ENCODE measurements around the gene DYRK1A. TPM values are rescaled to one million over a fixed set of nuclear protein-coding genes. Genes with fewer than 3 reads are reported as not detected.

DYRK1A gene
- total RNA-seq, 1 donor from 2014 or later, result 21.6 TPM

DNA sequence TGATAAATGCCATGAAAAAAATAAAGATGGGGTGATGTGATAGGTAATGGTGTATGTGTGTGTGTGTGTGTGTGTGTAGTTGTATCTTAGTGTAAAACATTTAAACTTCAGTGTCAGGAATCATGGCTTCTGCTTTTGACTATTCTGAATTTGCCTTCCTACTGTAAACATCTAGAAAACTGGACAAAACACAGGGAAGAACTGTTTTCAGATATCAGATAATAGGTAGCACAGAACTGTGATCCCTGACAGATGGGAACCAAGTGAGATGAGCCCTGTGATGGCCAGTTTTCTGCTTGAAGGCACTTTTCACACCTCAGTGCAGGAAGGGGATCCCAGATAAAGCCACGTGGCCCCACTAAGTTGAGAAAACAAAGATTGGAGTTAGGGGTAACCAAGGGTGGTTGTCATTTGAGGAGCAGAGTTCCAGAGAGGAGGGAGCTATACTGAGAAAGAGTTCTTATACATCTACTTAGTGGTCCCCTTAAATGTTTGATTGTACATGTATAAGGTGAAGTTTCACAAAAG, 17.3 kb downstream of the DYRK1A start:
- ATAC-seq (no peak), DNase-seq (ENCODE audit: low spot score) (no peak)

DNA sequence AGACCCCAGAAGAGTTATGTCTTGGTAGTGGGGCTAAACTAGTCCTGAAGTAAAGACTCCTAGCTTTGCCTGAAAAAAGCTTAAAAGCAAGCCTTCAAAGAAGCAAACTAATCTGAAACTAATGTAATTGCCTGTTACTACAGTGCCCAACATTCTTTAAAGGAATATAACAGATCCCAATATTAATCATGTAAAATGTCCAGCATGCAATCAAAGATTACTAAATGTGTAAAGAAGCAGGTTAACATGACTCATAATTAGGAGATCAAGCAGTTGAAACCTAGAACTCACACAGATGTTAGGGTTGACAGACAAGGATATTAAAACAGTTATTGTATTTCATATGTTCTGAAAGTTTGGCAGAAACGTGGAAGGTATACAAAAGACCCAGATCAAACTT, 17.8 kb downstream of the DYRK1A start:
- no peak for DNase-seq (ENCODE audit: low spot score)
- ATAC-seq, result no peak

DNA sequence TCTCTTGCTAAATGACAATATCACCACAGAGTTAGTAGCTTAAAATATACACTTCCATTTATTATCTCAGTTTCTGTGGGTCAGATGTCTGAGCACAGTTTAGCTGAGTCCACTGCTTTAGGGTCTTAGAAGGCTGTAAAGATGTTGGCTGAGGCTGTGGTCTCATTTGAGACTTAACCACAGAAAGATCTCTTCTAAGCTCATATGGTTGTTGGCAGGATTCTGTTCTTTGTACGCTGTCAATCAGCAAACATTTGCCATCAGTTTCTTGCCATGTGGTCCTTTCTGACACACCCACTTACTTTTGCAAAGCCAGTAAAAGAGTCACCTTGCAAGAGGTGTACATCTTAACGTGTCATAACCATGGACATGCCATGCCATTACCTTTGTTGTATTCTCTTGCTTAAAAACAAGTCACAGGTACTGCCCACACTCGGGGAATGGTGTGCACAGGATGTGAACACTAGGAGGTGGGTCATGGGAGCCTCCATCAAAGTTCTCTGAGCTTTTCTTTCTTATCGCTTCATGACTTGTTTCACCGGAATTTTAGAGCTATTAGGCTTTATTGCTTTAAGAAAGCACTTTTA, 18.7 kb downstream of the DYRK1A start:
- DNase-seq (ENCODE audit: low spot score) (no peak), ATAC-seq (no peak)

DNA sequence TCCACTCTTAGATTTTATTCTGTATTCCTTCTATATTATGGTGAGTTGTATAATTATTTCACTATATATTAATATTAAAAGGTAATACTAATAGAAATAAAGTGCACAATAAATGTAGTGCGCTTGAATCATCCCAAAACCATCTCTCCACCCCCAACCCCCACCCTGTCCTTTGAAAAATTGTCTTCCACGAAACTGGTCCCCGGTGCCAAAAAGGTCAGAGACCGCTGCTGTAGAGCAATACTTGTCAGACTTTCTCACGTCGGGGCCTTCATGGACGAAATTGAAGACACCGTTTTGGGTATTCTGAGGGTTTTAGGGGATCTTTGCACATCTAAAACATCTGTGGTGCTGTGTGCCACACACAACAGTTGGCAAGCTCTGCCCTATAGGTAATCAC, 19.6 kb downstream of the DYRK1A start:
- DNase-seq (ENCODE audit: low spot score) (no peak), ATAC-seq (peak; percentile 65)

DNA sequence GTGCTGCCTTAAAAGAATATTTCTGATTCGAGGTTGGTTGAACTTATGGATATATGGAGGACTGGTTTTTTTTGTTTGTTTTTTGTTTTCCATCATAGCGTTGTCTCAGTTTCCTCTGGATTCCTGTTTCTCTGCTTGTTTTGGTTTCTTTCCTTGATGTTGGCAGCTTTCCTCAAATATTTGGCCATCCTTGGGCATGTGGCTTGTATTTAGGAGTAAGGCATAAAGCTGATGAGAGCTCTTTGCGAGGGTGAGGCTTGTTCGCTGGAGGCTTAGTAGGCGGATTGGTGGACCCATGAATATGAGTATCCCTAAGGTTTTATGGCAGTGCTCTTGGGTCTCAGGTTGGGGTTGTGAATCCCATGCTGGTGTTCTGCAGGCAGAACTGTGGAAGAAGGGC, 22.9 kb downstream of the DYRK1A start:
- DNase-seq (ENCODE audit: low spot score), result no peak
- ATAC-seq, result no peak

DNA sequence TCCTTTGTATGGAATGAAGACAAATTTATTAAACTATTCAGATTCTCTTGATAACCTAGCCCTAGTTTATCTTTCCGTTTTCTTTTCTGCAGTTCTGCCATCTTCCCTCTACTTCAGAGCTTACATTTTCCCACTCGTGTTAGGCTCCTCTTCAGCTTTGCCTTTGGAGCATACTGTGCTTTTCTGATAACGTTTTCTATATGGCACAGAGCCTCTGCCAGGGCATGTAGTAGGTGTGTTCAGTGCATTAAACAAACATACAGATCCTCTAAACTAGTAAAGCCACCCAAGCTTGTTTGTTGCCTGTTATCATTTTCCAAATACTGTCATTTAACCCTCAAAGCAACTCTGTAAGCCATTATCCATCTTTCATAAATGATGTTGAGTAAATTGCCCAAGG, 25.1 kb downstream of the DYRK1A start:
- ATAC-seq, result no peak
- no peak for DNase-seq (ENCODE audit: low spot score)

DNA sequence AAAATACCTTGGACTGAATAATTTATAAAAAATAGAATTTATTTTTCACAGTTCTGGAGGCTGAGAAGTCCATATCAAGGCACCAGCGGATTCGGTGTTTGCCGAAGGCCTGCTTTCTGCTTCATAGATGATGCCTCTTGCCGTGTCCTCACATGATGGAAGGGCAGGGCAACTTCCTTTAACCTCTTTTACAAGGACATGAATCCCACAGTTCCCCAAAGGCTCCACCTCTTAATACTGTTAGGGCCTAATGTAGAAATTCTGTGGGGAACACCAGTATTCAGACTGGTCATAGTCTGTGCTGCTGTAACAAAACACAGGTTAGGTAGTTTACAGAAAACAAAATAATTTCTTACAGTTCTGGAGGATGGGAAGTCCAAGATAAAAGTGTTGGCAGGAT, 25.9 kb downstream of the DYRK1A start:
- ATAC-seq, result no peak
- DNase-seq (ENCODE audit: low spot score), result no peak

DNA sequence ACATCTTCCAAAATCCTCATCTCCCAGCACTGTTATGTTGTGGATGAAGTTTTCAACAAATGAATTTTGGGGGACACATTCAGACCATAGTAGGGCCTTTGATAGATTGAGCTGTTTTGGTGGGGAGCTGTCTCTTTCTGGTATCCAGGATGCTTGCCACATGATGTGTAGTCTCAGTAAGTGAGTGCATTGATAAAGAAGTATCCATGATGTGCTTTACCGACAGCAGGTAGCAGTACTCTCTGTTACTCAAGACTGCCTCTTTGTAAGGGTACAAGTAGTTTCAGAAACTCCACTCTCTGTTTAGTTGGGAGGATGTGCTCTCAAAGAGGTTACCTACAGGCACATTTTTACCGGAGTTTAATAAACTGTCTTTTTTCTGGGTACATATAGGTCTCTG, 26.5 kb downstream of the DYRK1A start:
- DNase-seq (ENCODE audit: low spot score) (no peak), ATAC-seq (no peak)

DNA sequence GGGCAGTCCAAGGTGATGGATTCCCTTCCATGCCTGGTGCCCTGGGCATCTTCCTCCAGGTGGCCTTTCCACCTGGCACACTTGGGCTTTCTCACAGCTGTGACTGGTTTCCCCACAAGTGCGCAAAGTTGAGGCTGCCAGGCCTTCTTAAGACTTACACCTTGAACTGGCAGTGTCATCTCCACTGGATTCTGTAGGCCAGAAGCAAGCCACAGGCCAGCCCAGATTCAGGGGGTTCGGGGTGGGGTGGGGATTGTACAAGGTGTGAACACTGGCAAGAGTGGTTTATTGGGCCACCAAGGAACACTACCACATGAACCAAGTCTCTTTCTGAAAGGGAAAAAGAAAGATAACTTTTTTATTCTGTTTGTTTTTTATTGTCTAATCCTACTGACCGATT, 27.2 kb downstream of the DYRK1A start:
- peak; percentile 21 for ATAC-seq
- no peak for DNase-seq (ENCODE audit: low spot score)

DNA sequence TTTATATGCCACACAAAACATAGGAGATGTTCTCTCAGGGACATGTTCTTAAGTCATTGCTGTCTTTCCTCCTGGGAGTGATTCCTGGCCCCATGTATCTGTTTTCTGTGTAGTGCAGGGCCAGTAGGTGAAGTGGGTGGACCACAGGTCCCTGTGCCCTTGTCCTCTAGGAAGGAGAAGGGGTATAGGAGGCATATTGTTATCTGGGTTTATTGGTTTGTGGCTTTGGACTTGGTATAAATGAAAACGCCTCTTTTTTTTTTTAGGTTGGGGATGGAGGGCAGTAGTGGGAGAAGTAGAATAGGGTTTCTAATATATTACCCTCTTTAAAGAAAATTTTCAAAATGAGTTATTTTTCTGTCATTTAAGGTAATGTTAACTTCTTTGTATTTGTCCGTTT, 29.4 kb downstream of the DYRK1A start:
- ATAC-seq (no peak), DNase-seq (ENCODE audit: low spot score) (no peak)

DNA sequence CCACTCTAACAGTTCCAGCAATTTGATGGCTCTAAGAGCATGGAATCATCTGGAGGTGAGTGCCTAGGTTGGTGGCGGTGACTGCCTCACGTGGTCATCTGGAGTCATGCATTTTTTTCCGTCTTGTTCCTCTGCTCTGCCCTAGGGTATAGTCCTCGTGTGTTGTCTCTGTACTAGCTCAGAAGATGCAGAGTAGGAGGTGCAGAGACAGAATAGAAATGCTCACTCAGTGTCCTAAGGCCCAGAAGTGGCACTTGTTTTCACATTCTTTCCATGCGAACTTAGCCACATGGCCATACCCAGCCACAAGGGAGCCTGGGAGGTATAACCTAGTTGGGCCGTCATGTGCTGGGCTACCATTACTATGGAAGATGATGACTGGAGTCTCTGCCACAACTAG, 30.3 kb downstream of the DYRK1A start:
- ATAC-seq (no peak), DNase-seq (ENCODE audit: low spot score) (no peak)

DNA sequence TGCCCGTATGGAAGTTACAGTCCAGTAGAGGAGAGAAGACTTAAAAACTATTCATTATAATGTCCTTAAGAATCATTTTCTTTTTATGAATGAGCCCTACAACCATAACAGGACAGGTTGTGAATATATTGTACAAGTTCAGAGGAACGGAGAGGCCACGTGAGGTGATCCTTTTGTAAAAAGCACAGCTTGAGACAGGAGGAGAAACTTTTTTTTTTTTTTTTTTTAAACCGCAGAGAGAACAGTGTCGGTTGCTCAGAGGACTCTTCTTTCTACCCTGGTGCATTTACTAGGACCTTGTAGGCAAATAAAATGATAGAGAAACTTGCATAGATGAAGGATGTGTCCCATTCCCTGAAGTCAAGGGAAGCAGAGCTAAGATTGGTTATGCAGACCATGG, 32.1 kb downstream of the DYRK1A start:
- no peak for DNase-seq (ENCODE audit: low spot score)
- no peak for ATAC-seq

DNA sequence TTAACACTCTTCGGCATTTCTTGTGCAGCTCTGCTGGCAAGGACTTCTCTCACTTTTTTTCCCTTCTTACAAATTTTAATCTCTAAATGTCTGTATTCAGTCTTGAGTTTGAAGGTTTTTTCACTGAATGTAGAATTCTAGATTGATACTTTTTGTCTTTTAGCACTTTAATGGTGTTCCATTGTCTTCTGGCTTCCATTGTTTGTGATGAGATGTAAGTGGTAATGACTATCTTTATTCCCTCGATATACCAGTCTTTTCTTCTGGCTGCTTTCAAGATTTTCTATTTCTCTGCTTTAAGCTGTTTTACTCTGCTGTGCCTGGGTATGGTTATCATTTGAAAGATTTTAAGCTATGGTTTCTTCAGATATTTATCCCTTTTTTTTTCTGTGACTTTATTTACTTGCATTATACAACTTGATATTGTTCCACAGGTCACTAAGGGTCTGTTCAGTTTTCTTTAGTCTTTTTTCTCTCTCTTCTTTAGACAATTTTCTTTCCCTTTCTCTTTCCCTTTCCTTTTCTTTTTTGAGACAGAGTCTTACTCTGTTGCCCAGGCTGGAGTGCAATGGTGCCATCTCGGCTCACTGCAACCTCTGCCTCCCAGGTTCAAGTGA, 35.8 kb downstream of the DYRK1A start:
- no peak for ATAC-seq
- no peak for DNase-seq (ENCODE audit: low spot score)

DNA sequence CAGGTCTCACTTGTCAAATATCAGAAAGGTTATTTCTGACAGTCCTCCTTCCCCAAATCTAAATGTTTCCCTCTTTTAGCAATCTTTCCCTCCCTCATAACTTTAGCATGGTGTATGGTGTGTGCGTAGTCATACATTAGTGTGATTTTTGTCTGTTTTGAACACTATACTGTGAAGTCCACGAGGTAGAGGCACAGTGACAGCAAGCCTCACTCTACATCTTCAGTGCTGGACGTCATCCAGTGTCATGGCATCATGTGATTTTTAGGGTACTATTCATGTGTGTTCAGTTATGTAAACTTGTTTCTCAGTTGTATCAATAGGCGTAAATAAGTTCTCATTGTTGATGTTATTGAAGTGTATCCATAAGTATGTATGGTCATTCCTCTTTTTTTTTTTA, 39.1 kb downstream of the DYRK1A start:
- DNase-seq (ENCODE audit: low spot score), result no peak
- peak; percentile 21 for ATAC-seq

DNA sequence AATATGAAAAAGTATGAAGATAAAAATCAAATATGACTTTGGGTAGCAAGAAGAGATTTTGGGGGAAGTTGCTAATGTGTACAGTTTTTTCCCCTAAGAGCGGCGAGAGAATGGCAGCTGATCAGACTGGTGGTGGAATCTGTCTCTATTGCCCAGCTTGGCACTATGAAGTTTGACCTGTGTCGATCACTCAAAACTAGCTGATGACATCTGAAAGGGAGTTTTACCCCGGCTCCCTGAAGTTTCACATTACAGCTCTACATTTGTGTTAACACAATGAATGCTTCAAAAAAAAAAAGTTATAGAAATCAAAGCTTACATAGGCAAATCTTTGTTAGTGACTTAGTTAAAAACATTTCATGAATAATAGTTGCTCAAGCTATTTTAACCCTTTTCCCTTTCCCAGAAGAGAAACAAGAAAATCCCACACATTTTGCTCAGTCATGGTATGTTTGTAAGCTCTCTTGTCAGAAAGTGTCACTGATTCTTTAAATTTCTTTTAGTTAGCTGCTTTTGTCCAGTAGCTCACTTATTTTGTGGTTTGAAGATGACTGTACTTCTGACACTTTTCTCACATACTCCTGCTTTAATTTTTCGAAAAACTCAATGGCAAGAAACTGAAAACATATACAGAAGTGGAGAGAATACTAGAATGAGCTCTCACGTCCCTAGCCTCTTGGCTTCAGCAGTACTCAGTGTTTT, 41.3 kb downstream of the DYRK1A start:
- peak; percentile 94 for ATAC-seq

DNA sequence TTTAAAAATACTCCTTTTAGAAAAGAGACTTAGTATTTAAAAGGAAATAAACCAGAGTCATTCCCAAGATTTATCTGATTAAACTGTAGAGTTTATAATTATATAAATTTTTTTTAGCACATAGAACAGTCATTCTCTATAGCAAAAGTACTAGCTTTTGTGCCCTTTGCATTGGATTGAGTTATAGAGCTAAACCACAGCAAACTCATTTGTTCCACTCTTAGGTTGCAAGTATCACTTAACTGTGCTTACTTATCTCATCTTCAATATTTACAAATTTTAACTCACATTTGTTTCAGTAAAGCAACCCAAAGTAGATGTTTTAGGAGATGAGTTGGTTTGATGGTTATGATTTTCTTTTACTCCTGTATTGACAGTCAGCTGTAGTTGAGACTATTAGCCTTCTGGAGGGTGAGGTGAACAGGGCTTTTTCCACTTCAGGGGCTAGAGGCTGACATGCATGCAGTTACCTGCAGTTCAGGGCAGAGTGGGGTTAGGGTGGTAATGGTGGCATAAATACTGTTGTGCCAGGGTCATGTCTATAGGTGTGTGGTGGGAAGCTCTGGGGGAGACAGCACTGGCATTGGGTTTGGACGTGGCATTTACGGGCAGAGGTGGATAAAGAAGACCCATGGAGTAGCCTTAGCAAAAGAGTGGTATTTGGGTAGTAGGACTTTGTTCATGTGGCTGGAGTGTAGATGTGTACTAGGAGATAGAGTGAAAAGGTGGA, 42.1 kb downstream of the DYRK1A start:
- no peak for ATAC-seq

More for the DNA sequence above, 41.3 kb downstream of the DYRK1A start:
- DNase-seq (ENCODE audit: low spot score), result no peak

DNA sequence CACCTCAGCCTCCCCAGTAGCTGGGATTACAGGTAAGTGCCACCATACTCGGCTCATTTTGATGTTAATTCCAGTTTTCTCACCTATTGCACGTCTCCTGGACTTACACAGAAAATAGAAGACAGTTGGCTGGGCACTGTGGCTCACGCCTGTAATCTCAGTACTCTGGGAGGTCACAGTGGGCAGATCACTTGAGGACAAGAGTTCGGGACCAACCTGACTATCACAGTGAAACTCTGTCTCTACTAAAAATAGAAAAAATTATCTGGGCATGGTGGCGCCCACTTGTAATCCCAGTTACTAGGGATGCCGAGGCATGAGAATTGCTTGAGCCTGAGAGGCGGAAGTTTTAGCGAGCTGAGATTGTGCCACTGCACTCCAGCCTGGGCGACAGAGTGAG, 44.1 kb downstream of the DYRK1A start:
- no peak for ATAC-seq

More for the DNA sequence above, 42.1 kb downstream of the DYRK1A start:
- no peak for DNase-seq (ENCODE audit: low spot score)

DNA sequence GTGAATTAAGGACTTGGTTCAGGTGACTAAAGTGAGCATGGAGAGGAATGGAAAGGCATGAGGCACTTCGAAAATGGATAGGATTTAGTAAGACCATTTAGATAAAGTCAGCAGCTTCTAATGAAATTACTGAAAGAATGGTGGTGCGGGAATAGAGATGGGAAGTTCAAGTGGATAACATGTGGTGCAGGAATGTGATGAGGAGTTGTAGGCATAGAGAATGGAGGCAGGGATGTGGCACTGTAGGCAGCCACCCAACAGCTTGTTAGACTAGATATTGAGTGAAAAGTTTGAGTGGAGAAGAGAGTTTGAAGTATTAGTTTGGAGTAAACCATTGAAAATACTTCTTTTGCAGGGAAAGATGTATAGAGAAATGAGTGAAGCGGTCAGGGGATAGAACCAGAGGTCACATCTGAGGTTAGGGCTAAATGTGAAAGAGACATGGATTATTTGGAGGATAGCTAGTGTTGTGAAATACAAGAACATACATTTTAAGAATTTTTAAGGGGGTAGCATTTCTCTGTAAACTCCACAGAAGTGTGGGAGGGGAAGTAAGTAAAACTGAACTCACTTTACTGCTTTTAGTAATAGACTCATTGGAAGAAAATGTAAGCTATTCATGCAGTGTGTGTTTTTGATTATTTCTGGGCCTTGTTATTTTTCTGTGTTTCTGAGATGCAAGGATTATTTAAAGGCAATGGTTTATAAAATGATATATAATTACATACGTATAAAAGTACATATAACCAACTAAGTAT, 46.2 kb downstream of the DYRK1A start:
- ATAC-seq (no peak), DNase-seq (ENCODE audit: low spot score) (no peak)

More for the DNA sequence above, 44.1 kb downstream of the DYRK1A start:
- DNase-seq (ENCODE audit: low spot score), result no peak

DNA sequence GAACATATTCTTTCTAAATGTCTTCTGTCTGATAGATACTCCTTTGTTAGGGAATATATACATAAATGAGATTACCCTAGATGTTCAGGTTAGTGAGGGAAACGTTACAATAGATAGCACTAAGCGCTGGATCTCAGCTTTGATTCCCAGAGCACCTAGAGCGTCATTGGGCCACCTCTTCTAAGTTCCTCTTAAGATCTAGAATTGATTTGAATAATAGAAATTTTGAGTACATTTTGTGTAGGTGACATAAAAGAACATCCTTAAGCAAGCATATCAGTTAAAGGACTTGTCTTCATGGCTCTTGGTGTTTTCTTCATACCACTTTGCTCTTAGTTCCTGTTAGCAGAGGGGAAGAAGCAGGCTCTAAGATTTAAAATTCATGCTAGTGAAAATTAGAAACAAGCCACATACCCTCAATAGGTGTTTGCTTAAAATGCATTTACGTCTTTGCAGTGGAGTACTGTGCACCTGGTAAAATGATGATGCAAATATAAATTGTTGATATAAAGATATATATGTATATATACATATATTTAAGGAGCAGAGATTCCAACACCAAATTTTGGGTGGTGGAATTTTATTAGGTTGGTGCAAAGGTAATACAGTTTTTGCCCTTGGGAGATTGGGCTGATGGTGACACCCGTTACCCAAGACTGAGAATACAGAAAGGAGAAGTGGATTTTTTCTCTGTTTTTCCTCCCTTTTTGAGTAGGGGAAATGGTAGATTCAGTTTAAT, 47.1 kb downstream of the DYRK1A start:
- ATAC-seq (no peak), DNase-seq (ENCODE audit: low spot score) (no peak)

Data from left lobe of liver (tissue), 2 donors.